Endothelial cell of umbilical vein (primary cell): Measurements from ENCODE around the gene APBB2.

ENCODE experiments used
- MAX ChIP-seq: IDR thresholded peaks from 2 replicates; pipeline ENCODE4 v1.6.1; 2011; ENCODE audit not compliant: insufficient read depth, insufficient read length
- POLR2A ChIP-seq: IDR thresholded peaks from 2 replicates; pipeline ENCODE4 v1.6.1; 2012; ENCODE audit warnings: low read depth, mild to moderate bottlenecking, control low read depth, low read length
- POLR2AphosphoS5 ChIP-seq: IDR thresholded peaks from 2 replicates; pipeline ENCODE4 v1.6.1; 2012; ENCODE audit warnings: low read depth, mild to moderate bottlenecking, control low read depth, low read length, moderate library complexity; ENCODE audit not compliant: insufficient read depth
- TF ChIP-seq, protein P1 (sequence below), 2 donors: IDR thresholded peaks; 1 replicate in 1 of 2; 2 replicates in 1 of 2; pipeline ENCODE4 v1.5.1; 2011; ENCODE audit warnings: low read length in 2 of 2, mild to moderate bottlenecking in 2 of 2, moderate library complexity in 2 of 2, control low read depth in 1 of 2, inconsistent platforms in 1 of 2, low read depth in 1 of 2; ENCODE audit not compliant: insufficient read depth in 1 of 2; ENCODE audit errors: extremely low read depth in 1 of 2

DNA sequence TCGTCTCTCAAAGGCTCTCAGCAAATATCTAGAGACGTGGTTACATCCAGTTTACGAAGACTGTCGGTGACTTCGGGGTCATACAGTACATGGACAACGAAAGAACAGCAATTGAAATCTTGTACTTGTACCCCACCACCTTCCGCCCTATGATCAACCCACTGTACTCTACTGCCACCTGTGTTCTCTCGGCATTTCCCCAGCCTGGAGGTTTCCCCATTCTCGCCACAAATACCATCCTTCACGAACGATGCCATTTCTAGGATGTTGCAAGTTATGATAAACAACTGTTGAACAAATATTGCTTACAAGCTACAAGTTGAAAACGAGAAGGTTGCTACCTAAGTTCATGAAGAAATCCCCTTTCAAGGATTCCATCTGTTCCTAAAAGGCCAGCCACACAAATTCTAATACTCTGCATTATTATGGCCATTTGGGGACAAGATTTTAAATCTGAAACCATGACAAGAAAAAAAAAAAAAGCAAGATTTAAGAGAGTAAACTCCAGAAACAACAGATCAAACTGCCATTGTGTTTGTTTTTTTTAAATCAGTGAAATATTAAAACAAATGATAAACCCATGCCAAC is 1.6 kb downstream of the APBB2 start:
- TF ChIP-seq, protein P1, sequence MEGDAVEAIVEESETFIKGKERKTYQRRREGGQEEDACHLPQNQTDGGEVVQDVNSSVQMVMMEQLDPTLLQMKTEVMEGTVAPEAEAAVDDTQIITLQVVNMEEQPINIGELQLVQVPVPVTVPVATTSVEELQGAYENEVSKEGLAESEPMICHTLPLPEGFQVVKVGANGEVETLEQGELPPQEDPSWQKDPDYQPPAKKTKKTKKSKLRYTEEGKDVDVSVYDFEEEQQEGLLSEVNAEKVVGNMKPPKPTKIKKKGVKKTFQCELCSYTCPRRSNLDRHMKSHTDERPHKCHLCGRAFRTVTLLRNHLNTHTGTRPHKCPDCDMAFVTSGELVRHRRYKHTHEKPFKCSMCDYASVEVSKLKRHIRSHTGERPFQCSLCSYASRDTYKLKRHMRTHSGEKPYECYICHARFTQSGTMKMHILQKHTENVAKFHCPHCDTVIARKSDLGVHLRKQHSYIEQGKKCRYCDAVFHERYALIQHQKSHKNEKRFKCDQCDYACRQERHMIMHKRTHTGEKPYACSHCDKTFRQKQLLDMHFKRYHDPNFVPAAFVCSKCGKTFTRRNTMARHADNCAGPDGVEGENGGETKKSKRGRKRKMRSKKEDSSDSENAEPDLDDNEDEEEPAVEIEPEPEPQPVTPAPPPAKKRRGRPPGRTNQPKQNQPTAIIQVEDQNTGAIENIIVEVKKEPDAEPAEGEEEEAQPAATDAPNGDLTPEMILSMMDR (IDR thresholded peaks at IDR 0.05; ENCODE audit: extremely low read depth in 1 of 2, insufficient read depth in 1 of 2, low read depth in 1 of 2, low read length in 2 of 2): peak; percentile 73 to 82
- TF ChIP-seq POLR2A (peak; percentile 31), POLR2AphosphoS5 (peak; percentile 10), MAX (no peak)
